Large intestine (tissue), 12 donors: ENCODE measurements around the gene CLEC11A. TPM values are rescaled to one million over a fixed set of nuclear protein-coding genes. Genes with fewer than 3 reads are reported as not detected.

Experiments used
- DNase-seq, 2 donors: peaks; one replicate each; pipeline versions ENCODE4 v3.0.0 to v3.0.0-alpha.2; 2013
- H3K27ac ChIP-seq: one replicate; pipeline ENCODE4 v1.5.1; 2013; ENCODE audit warnings: low read length
- H3K27me3 ChIP-seq: 2 replicates; pipeline ENCODE4 v1.6.1; 2013; ENCODE audit warnings: low read length; ENCODE audit not compliant: control insufficient read depth, insufficient read depth
- H3K36me3 ChIP-seq: 2 replicates; pipeline ENCODE4 v1.6.1; 2013; ENCODE audit warnings: low read length; ENCODE audit not compliant: control insufficient read depth, insufficient read depth
- H3K4me1 ChIP-seq: one replicate; pipeline ENCODE4 v1.6.1; 2013; ENCODE audit warnings: low read length; ENCODE audit not compliant: control insufficient read depth, insufficient read depth
- H3K4me3 ChIP-seq: one replicate; pipeline ENCODE4 v1.5.1; 2013; ENCODE audit warnings: low read length
- H3K9me3 ChIP-seq: one replicate; pipeline ENCODE4 v1.6.1; 2013; ENCODE audit warnings: mild to moderate bottlenecking, low read depth, low read length, moderate library complexity; ENCODE audit not compliant: control insufficient read depth
- WGBS: methylation state at CpG from one replicate; pipeline ENCODE4 v1.1.5; 2013; ENCODE audit warnings: low lambda C conversion rate; ENCODE audit not compliant: insufficient coverage; 5-methylcytosine and 5-hydroxymethylcytosine counted together
- long read RNA-seq, 11 donors: transcript quantifications; one replicate each; lab custom pipeline, GENCODE V29; 2026
- polyA plus RNA-seq: library from polyadenylated mRNA; unstranded; fragments of 120-200 nt; gene quantifications from one replicate; pipeline ENCODE4 v1.2.1, GENCODE V29; 2013

The CLEC11A gene
- 14.6 TPM for polyA plus RNA-seq
- long read RNA-seq, donor 1, partial matches to known transcripts: 0 of 3 reads
- long read RNA-seq, donor 1, other reads (novel, unspliced or antisense): 0 of 3 reads
- long read RNA-seq, donor 2, transcript CLEC11A-201 (4 exons, 1,419 nt): major isoform, 10 of 16 reads
- long read RNA-seq, donor 2, partial matches to known transcripts: 6 of 16 reads
- long read RNA-seq, donor 2, other reads (novel, unspliced or antisense): 0 of 16 reads
- long read RNA-seq, donor 3, transcript CLEC11A-201 (4 exons, 1,419 nt): major isoform, 12 of 12 reads
- long read RNA-seq, donor 3, partial matches to known transcripts: 0 of 12 reads
- long read RNA-seq, donor 3, other reads (novel, unspliced or antisense): 0 of 12 reads
- long read RNA-seq, donor 4, partial matches to known transcripts: 0 of 1 reads
- long read RNA-seq, donor 4, other reads (novel, unspliced or antisense): 0 of 1 reads
- long read RNA-seq, donor 5, transcript CLEC11A-201 (4 exons, 1,419 nt): major isoform, 13 of 13 reads
- long read RNA-seq, donor 5, partial matches to known transcripts: 0 of 13 reads
- long read RNA-seq, donor 5, other reads (novel, unspliced or antisense): 0 of 13 reads
- long read RNA-seq, donor 6, transcript CLEC11A-201 (4 exons, 1,419 nt): major isoform, 12 of 24 reads
- long read RNA-seq, donor 6, partial matches to known transcripts: 12 of 24 reads
- long read RNA-seq, donor 6, other reads (novel, unspliced or antisense): 0 of 24 reads
- long read RNA-seq, donor 7, transcript CLEC11A-201 (4 exons, 1,419 nt): major isoform, 17 of 17 reads
- long read RNA-seq, donor 7, partial matches to known transcripts: 0 of 17 reads
- long read RNA-seq, donor 7, other reads (novel, unspliced or antisense): 0 of 17 reads
- long read RNA-seq, donor 8, transcript CLEC11A-201 (4 exons, 1,419 nt): major isoform, 7 of 7 reads
- long read RNA-seq, donor 8, partial matches to known transcripts: 0 of 7 reads
- long read RNA-seq, donor 8, other reads (novel, unspliced or antisense): 0 of 7 reads
- long read RNA-seq, donor 9, transcript CLEC11A-201 (4 exons, 1,419 nt): major isoform, 14 of 14 reads
- long read RNA-seq, donor 9, partial matches to known transcripts: 0 of 14 reads
- long read RNA-seq, donor 9, other reads (novel, unspliced or antisense): 0 of 14 reads
- long read RNA-seq, donor 10, transcript CLEC11A-201 (4 exons, 1,419 nt): major isoform, 10 of 10 reads
- long read RNA-seq, donor 10, partial matches to known transcripts: 0 of 10 reads
- long read RNA-seq, donor 10, other reads (novel, unspliced or antisense): 0 of 10 reads
- long read RNA-seq, donor 11, transcript CLEC11A-201 (4 exons, 1,419 nt): major isoform, 6 of 14 reads
- long read RNA-seq, donor 11, partial matches to known transcripts: 8 of 14 reads
- long read RNA-seq, donor 11, other reads (novel, unspliced or antisense): 0 of 14 reads

DNA sequence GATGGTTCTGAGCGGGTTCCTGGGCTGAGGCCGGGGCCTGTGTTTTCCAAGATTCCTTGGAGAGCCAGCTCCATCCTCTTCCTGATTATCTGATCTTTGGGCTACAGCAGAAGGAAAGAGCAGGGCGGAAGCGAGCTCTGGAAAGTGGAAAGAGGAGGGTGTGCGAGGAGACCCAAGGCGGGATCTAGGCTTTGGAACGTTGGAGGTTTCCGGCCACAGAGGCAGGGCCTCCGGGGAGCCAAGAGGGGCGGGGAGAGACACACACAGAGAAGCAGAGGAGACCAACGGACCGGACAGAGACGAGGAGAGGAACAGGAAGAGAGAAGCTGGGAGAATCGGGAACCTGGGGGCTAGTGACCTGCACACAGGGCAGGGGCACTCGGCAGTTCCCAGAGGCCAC, at the start of gene CLEC11A:
Gene CLEC11A, plus strand, starts transcription at position 296 of the 400 bp plus-strand sequence. CDS start 162 bp downstream, outside the sequence.
- Histone ChIP-seq H3K27me3 (peaks cover 65% of the 10 kb centered on the region), H3K9me3 (peaks cover 5% of the 10 kb centered on the region), H3K27ac (peak within 1 kb of the TSS; percentile 53), H3K4me3 (peak within 1 kb of the TSS; percentile 61), H3K4me1 (peaks cover 5% of the 10 kb centered on the region), H3K36me3 (no peaks in the 10 kb centered on the region)
- WGBS: no CpG with 5 or more reads among the region's 15 CpGs
- peak; percentile 28 to 46 for DNase-seq

- no CpG with 5 or more reads among the region's 1 CpG for WGBS
- Histone ChIP-seq H3K36me3 (no peaks in the 10 kb centered on the region), H3K4me1 (no peaks in the 10 kb centered on the region), H3K27ac (no peak overlapping the region), H3K9me3 (no peaks in the 10 kb centered on the region), H3K27me3 (peaks cover 40% of the 10 kb centered on the region), H3K4me3 (no peak overlapping the region)
- DNase-seq: no peak
Observed at GRCh38 chr19:50676625-50677197, 46.5 kb upstream of the CLEC11A start.

GRCh38 chr19:50677636-50678035, 45.5 kb upstream of the CLEC11A start:
- H3K27me3 ChIP-seq: peaks cover 34% of the 10 kb centered on the region
- no peak for DNase-seq
- no peaks in the 10 kb centered on the region for H3K9me3 ChIP-seq
- no peak overlapping the region for H3K4me3 ChIP-seq
- H3K27ac ChIP-seq: no peak overlapping the region
- no CpG with 5 or more reads among the region's 5 CpGs for WGBS
- no peaks in the 10 kb centered on the region for H3K36me3 ChIP-seq
- H3K4me1 ChIP-seq: no peaks in the 10 kb centered on the region

GRCh38 chr19:50678323-50678722, 44.8 kb upstream of the CLEC11A start:
- Histone ChIP-seq H3K36me3 (no peaks in the 10 kb centered on the region), H3K4me3 (no peak overlapping the region), H3K4me1 (no peaks in the 10 kb centered on the region), H3K27ac (no peak overlapping the region), H3K27me3 (peaks cover 27% of the 10 kb centered on the region), H3K9me3 (no peaks in the 10 kb centered on the region)
- no CpG with 5 or more reads among the region's 3 CpGs for WGBS
- DNase-seq: no peak

- Histone ChIP-seq H3K4me1 (no peaks in the 10 kb centered on the region), H3K27ac (no peak overlapping the region), H3K36me3 (no peaks in the 10 kb centered on the region), H3K4me3 (no peak overlapping the region), H3K9me3 (no peaks in the 10 kb centered on the region), H3K27me3 (peaks cover 20% of the 10 kb centered on the region)
- 53% methylated on average over 3 of the region's 23 CpGs for WGBS
- peak; percentile 44 to 49 for DNase-seq
Observed at GRCh38 chr19:50679177-50680125, 43.7 kb upstream of the CLEC11A start.

- Histone ChIP-seq H3K27me3 (peaks cover 41% of the 10 kb centered on the region), H3K9me3 (no peaks in the 10 kb centered on the region), H3K4me3 (no peak overlapping the region), H3K36me3 (no peaks in the 10 kb centered on the region), H3K27ac (no peak overlapping the region), H3K4me1 (no peaks in the 10 kb centered on the region)
- no peak for DNase-seq
- WGBS: no CpG with 5 or more reads among the region's 50 CpGs
Observed at GRCh38 chr19:50686310-50687032, 36.7 kb upstream of the CLEC11A start.

DNA sequence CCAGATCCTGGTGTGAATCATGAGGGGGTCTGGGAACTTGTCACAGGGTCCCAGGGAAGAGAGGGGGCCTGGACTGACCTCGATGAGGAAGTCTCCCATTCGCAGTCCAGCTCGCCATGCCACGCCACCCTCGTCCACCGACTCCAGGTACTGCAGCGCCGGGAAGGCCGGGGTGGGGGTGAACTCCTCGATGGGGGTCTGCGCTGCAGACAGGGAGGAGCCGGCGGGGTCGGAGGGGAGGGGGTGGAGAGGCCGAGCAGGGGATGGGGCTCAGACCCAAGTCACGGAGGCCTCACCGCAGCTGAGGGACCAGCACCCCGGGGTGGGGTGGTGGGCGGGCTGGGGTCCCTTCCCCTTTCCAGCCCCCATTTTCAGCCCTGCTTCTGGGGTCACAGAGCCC, 34.4 kb upstream of the CLEC11A start:
- Histone ChIP-seq H3K9me3 (no peaks in the 10 kb centered on the region), H3K36me3 (no peaks in the 10 kb centered on the region), H3K4me3 (no peak overlapping the region), H3K27ac (no peak overlapping the region), H3K4me1 (no peaks in the 10 kb centered on the region), H3K27me3 (peaks cover 48% of the 10 kb centered on the region)
- no CpG with 5 or more reads among the region's 19 CpGs for WGBS
- no peak for DNase-seq

- no peaks in the 10 kb centered on the region for H3K4me1 ChIP-seq
- no peak overlapping the region for H3K4me3 ChIP-seq
- H3K36me3 ChIP-seq: no peaks in the 10 kb centered on the region
- H3K27me3 ChIP-seq: peaks cover 50% of the 10 kb centered on the region
- DNase-seq: no peak
- no peak overlapping the region for H3K27ac ChIP-seq
- WGBS: no CpG with 5 or more reads among the region's 7 CpGs
- H3K9me3 ChIP-seq: no peaks in the 10 kb centered on the region
Observed at GRCh38 chr19:50690439-50690838, 32.7 kb upstream of the CLEC11A start.
